Adrenal gland (tissue), 5 donors: ENCODE measurements around the gene MARCHF11.

Experiments used
- CTCF ChIP-seq, 6 experiments: fragments of 450-650 bp in 4 of 6; fragments of 200-600 bp in 2 of 6; sonication (generic) in 1 of 6; IDR thresholded peaks; 1 replicate in 5 of 6; 2 replicates in 1 of 6; pipeline versions ENCODE4 v1.5.1 to v1.8.0; 2016 to 2021; ENCODE audit warnings: antibody characterized with exemption in 6 of 6, mild to moderate bottlenecking in 2 of 6, moderate library complexity in 1 of 6
- POLR2A ChIP-seq, 2 donors: fragments of 450-650 bp; IDR thresholded peaks; one replicate each; pipeline ENCODE4 v1.6.1; 2017; ENCODE audit warnings: antibody characterized with exemption in 2 of 2, mild to moderate bottlenecking in 2 of 2, moderate library complexity in 1 of 2
- donor health status: DM: no; HTN: no; CAD: no.

DNA sequence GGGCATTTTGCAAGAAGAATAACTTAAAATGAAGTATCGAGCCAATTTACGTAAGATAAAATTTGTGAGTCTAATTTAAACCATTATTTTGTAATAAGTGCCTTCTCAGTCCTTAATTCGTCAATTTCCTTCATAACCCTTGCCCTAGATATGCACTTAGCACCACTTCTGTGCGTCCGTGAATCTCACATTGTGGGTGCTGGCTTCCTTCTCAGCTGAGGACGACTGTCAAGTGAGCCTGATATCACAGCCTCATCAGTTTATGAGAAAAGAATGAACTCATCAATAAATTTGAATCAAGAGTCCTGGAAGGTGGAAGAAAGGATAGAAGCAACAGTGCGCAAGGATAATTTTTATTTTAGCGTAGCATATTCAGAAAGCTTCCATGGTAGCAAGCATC, 64.5 kb downstream of the MARCHF11 start:
- TF ChIP-seq CTCF (IDR thresholded peaks at IDR 0.05): no peak
- TF ChIP-seq POLR2A (IDR thresholded peaks at IDR 0.05): no peak
